ENCODE measurements around the gene CYTH3. TPM values are rescaled to one million over a fixed set of nuclear protein-coding genes. Genes with fewer than 3 reads are reported as not detected.

Gene CYTH3
- total and polyA plus RNA-seq, 11 donors, result 11.1 to 49.7 (median 22.1) TPM

- peaks cover 0 to 78% (median 33%) of the 10 kb centered on the region in 12 donors for H3K4me1 ChIP-seq
- intact Hi-C loops (cut with DNase I), result loop anchor here in 3 of 10 donors (5.0 to 10.0 kb wide), 3 partner anchors 94 to 266 kb away; partner anchors contain the start of gene CYTH3 (in 1 of the 3)
- H3K4me3 ChIP-seq, result no peak overlapping the region
- 52 to 65% (median 53%) methylated on average over 13 to 14 of the region's 14 CpGs for WGBS, 4 donors
- no peak for TF ChIP-seq POLR2A (IDR thresholded peaks at IDR 0.05)
- no peak for TF ChIP-seq CTCF (IDR thresholded peaks at IDR 0.05)
- H3K36me3 ChIP-seq, result peaks cover 0 to 81% (median 50%) of the 10 kb centered on the region in 9 donors
- no peaks in the 10 kb centered on the region for H3K9me3 ChIP-seq
- DNase-seq (peak in 1 of 5 donors; percentile 48), ATAC-seq (peak; percentile 17 to 38 (median 25))
- H3K27me3 ChIP-seq, result no peaks in the 10 kb centered on the region
- H3K27ac ChIP-seq, result peak overlapping the region in 10 of 12 donors; percentile 4 to 80 (median 60)
These were observed 104.0 kb downstream of the CYTH3 start for GRCh38 chr7:6168477-6168868.

GRCh38 chr7:6167587-6168476, 104.6 kb downstream of the CYTH3 start:
- TF ChIP-seq CTCF (IDR thresholded peaks at IDR 0.05), result no peak
- TF ChIP-seq POLR2A (IDR thresholded peaks at IDR 0.05), result no peak
- peaks cover 0 to 81% (median 44%) of the 10 kb centered on the region in 9 donors for H3K36me3 ChIP-seq

GRCh38 chr7:6167004-6167551, 105.3 kb downstream of the CYTH3 start:
- TF ChIP-seq POLR2A (IDR thresholded peaks at IDR 0.05) (no peak), CTCF (IDR thresholded peaks at IDR 0.05) (no peak)
- Histone ChIP-seq H3K4me3 (no peak overlapping the region), H3K4me1 (peaks cover 3 to 79% (median 36%) of the 10 kb centered on the region in 12 donors), H3K9me3 (no peaks in the 10 kb centered on the region), H3K27me3 (no peaks in the 10 kb centered on the region), H3K27ac (peak overlapping the region in 11 of 12 donors; percentile 14 to 80 (median 68)), H3K36me3 (peaks cover 0 to 77% (median 46%) of the 10 kb centered on the region in 9 donors)
- peak in 4 of 5 donors; percentile 55 to 71 (median 63) for DNase-seq
- ATAC-seq, result peak; percentile 45 to 75 (median 64)
- 54 to 60% (median 60%) methylated on average over 13 of the region's 13 CpGs for WGBS, 4 donors
- intact Hi-C loops (cut with DNase I), result loop anchor here in 3 of 10 donors (5.0 to 10.0 kb wide), 3 partner anchors 95 to 268 kb away; partner anchors contain the start of gene CYTH3 (in 1 of the 3)

More at GRCh38 chr7:6167587-6168476, 104.6 kb downstream of the CYTH3 start:
- DNase-seq, result no peak
- ATAC-seq, result peak in 2 of 4 donors; percentile 1 to 21
- no peaks in the 10 kb centered on the region for H3K9me3 ChIP-seq
- H3K27me3 ChIP-seq, result no peaks in the 10 kb centered on the region
- intact Hi-C loops (cut with DNase I), result loop anchor here in 3 of 10 donors (5.0 to 10.0 kb wide), 3 partner anchors 94 to 267 kb away; partner anchors contain the start of gene CYTH3 (in 1 of the 3)
- peaks cover 0 to 79% (median 33%) of the 10 kb centered on the region in 12 donors for H3K4me1 ChIP-seq
- WGBS, 4 donors, result 69 to 81% (median 79%) methylated on average over 21 to 22 of the region's 22 CpGs
- H3K27ac ChIP-seq, result peak overlapping the region in 10 of 12 donors; percentile 14 to 80 (median 66)
- no peak overlapping the region for H3K4me3 ChIP-seq
